Body of pancreas (tissue), 4 donors: Measurements from ENCODE around the gene GGT1.
"Not testable (repeated sequence)": the region's sequence is repeated elsewhere in the genome, so short reads cannot be mapped to it uniquely, and the experiment has no call there.

ENCODE experiments used
- CTCF ChIP-seq, 7 experiments: fragments of 450-650 bp in 4 of 7; fragments of 200-600 bp in 3 of 7; sonication (generic) in 3 of 7; IDR thresholded peaks; one replicate each; pipeline ENCODE4 v1.5.1; 2016 to 2019; ENCODE audit warnings: antibody characterized with exemption in 7 of 7
- POLR2A ChIP-seq, 3 donors: fragments of 450-650 bp; IDR thresholded peaks; one replicate each; pipeline ENCODE4 v1.6.1; 2016; ENCODE audit warnings: antibody characterized with exemption in 3 of 3, mild to moderate bottlenecking in 2 of 3

GRCh38 chr22:24646756-24647155 lies 43.8 kb downstream of the GGT1 start:
- not testable (repeated sequence) for TF ChIP-seq CTCF, POLR2A (IDR thresholded peaks at IDR 0.05)
